GM23248 (cell line): ENCODE measurements around the gene HSPBP1.

Experiments
- EZH2 ChIP-seq: fragments of 200-600 bp; sonication (generic); IDR thresholded peaks from 2 replicates; pipeline ENCODE4 v1.6.1; 2018; ENCODE audit warnings: antibody characterized with exemption, mild to moderate bottlenecking; ENCODE audit not compliant: insufficient read depth, poor library complexity, severe bottlenecking
- EZH2phosphoT487 ChIP-seq: fragments of 200-600 bp; sonication (generic); IDR thresholded peaks from 2 replicates; pipeline ENCODE4 v1.6.1; 2018; ENCODE audit warnings: antibody characterized with exemption, moderate library complexity, mild to moderate bottlenecking, low read depth; ENCODE audit not compliant: insufficient read depth

- TF ChIP-seq EZH2phosphoT487: no peak
- TF ChIP-seq EZH2: no peak
Observed at GRCh38 chr19:55254625-55254977, 25.3 kb downstream of the HSPBP1 start.
